K562 (cell line): ENCODE measurements around the gene FUT2. TPM values are rescaled to one million over a fixed set of nuclear protein-coding genes. Genes with fewer than 3 reads are reported as not detected.
A peak's percentile ranks its signal among the peaks of the same experiment; 100 is the strongest.

Experiments used
- CAMTA2 ChIP-seq: fragments of 250-450 bp; sonication (Bioruptor Pico); conservative IDR thresholded peaks from 2 replicates; pipeline ENCODE4 v1.5.1; 2022
- CHD1 ChIP-seq: fragments of 200-600 bp; sonication (generic); IDR thresholded peaks from one replicate; pipeline ENCODE4 v1.6.1; 2012; ENCODE audit warnings: mild to moderate bottlenecking, moderate library complexity, low read length, inconsistent platforms
- ELF4 ChIP-seq: fragments of 450-650 bp; formaldehyde crosslinking; IDR thresholded peaks from 2 replicates; pipeline ENCODE4 v1.4.0; 2022; ENCODE audit warnings: missing genetic modification characterization
- ESRRA ChIP-seq: fragments of 450-650 bp; IDR thresholded peaks from 2 replicates; pipeline ENCODE4 v1.6.1; 2014; ENCODE audit warnings: low read depth, mild to moderate bottlenecking, moderate library complexity, borderline replicate concordance
- EWSR1 ChIP-seq: fragments of 450-650 bp; IDR thresholded peaks from 2 replicates; pipeline ENCODE4 v1.6.1; 2018; ENCODE audit warnings: borderline replicate concordance, mild to moderate bottlenecking, low read depth, moderate library complexity; ENCODE audit not compliant: partially characterized antibody
- FIP1L1 ChIP-seq: fragments of 200-400 bp; formaldehyde crosslinking; IDR thresholded peaks from 2 replicates; pipeline ENCODE4 v1.6.1; 2018; ENCODE audit warnings: mild to moderate bottlenecking, low read depth, low read length; ENCODE audit not compliant: poor library complexity, severe bottlenecking
- GTF2A2 ChIP-seq: IDR thresholded peaks from 2 replicates; pipeline ENCODE4 v1.6.1; 2016; ENCODE audit warnings: mild to moderate bottlenecking, missing genetic modification characterization, missing compliant biosample characterization
- HNRNPUL1 ChIP-seq: fragments of 200-400 bp; formaldehyde crosslinking; IDR thresholded peaks from 2 replicates; pipeline ENCODE4 v1.6.1; 2017; ENCODE audit warnings: low read length
- MEIS2 ChIP-seq: fragments of 450-650 bp; IDR thresholded peaks from 2 replicates; pipeline ENCODE4 v1.6.1; 2014; ENCODE audit warnings: mild to moderate bottlenecking; ENCODE audit not compliant: partially characterized antibody
- PHTF2 ChIP-seq: fragments of 250-450 bp; sonication (Bioruptor Pico); IDR thresholded peaks from 2 replicates; pipeline ENCODE4 v1.5.0; 2021; ENCODE audit warnings: mild to moderate bottlenecking
- RBM17 ChIP-seq: fragments of 200-400 bp; formaldehyde crosslinking; IDR thresholded peaks from 2 replicates; pipeline ENCODE4 v1.6.1; 2017; ENCODE audit warnings: low read depth, mild to moderate bottlenecking, low read length, borderline replicate concordance
- RFX1 ChIP-seq: fragments of 450-650 bp; IDR thresholded peaks from 2 replicates; pipeline ENCODE4 v1.6.1; 2016; ENCODE audit warnings: mild to moderate bottlenecking, moderate library complexity
- SMC3 ChIP-seq: conservative IDR thresholded peaks from 2 replicates; pipeline ENCODE4 v1.6.1; 2011; ENCODE audit warnings: low read depth, low read length, improper control_type of control experiment; ENCODE audit not compliant: insufficient read depth
- SPI1 ChIP-seq: IDR thresholded peaks from 2 replicates; pipeline ENCODE4 v1.6.1; 2011; ENCODE audit warnings: low read depth, low read length, control low read depth, borderline replicate concordance
- SRSF7 ChIP-seq: fragments of 200-400 bp; formaldehyde crosslinking; optimal IDR thresholded peaks from 2 replicates; pipeline ENCODE3; 2017; ENCODE audit warnings: mild to moderate bottlenecking, low read depth, low read length
- ZNF12 ChIP-seq: sonication (generic); formaldehyde crosslinking; IDR thresholded peaks from 2 replicates; pipeline ENCODE4 v1.4.0; 2020; ENCODE audit warnings: mild to moderate bottlenecking, missing genetic modification reagents
- ZNF184 ChIP-seq: sonication (generic); formaldehyde crosslinking; IDR thresholded peaks from 2 replicates; pipeline ENCODE4 v1.5.0; 2020; ENCODE audit warnings: missing genetic modification reagents
- ZNF436 ChIP-seq: fragments of 250-450, 450-650 bp; sonication (Bioruptor Pico); formaldehyde crosslinking; IDR thresholded peaks from 2 replicates; pipeline ENCODE4 v1.7.0; 2020; ENCODE audit warnings: mild to moderate bottlenecking
- polyA plus RNA-seq, 8 experiments: library from polyadenylated mRNA; depleted of rRNA in 4 of 8; stranded (reverse) in 5 of 8; unstranded in 3 of 8; fragments of >200 nt; fragmentation: Nextera tagmentation in 2 of 8; fragmentation: Illumina TruSeq in 1 of 8; extraction: Ambion mirVana in 2 of 8; extraction: Trizol in 1 of 8; gene quantifications; 2 replicates each; pipeline versions ENCODE4 v1.2.1 to v1.2.3, GENCODE V29; 2011 to 2014; ENCODE audit warnings: inconsistent platforms in 1 of 8, missing spikeins in 1 of 8
- total RNA-seq, 7 experiments: library from RNA; depleted of rRNA in 6 of 7; stranded (reverse); fragments of >200 nt in 6 of 7; fragmentation: Illumina TruSeq in 2 of 7; extraction: Trizol in 2 of 7; gene quantifications; 2 replicates each; pipeline versions ENCODE4 v1.2.1 to v1.2.3, GENCODE V29; 2011 to 2021; ENCODE audit warnings: low replicate concordance in 1 of 7
- TF ChIP-seq, protein P1 (sequence below): fragments of 450-650 bp; IDR thresholded peaks from 2 replicates; pipeline ENCODE4 v1.6.1; 2018; ENCODE audit warnings: mild to moderate bottlenecking, low read depth; ENCODE audit not compliant: partially characterized antibody
- TF ChIP-seq, protein P2 (sequence below), 2 experiments: fragments of 450-650 bp; IDR thresholded peaks; 2 replicates each; pipeline ENCODE4 v1.6.1; 2018; ENCODE audit warnings: mild to moderate bottlenecking in 2 of 2, low read depth in 1 of 2; ENCODE audit not compliant: partially characterized antibody in 2 of 2

The FUT2 gene
- total and polyA plus RNA-seq, 9 of the 15 experiments (the other 6 are each of a cell fraction or from before 2014, with no cell fraction given): 0.03 to 0.04 TPM; not detected in 7

DNA sequence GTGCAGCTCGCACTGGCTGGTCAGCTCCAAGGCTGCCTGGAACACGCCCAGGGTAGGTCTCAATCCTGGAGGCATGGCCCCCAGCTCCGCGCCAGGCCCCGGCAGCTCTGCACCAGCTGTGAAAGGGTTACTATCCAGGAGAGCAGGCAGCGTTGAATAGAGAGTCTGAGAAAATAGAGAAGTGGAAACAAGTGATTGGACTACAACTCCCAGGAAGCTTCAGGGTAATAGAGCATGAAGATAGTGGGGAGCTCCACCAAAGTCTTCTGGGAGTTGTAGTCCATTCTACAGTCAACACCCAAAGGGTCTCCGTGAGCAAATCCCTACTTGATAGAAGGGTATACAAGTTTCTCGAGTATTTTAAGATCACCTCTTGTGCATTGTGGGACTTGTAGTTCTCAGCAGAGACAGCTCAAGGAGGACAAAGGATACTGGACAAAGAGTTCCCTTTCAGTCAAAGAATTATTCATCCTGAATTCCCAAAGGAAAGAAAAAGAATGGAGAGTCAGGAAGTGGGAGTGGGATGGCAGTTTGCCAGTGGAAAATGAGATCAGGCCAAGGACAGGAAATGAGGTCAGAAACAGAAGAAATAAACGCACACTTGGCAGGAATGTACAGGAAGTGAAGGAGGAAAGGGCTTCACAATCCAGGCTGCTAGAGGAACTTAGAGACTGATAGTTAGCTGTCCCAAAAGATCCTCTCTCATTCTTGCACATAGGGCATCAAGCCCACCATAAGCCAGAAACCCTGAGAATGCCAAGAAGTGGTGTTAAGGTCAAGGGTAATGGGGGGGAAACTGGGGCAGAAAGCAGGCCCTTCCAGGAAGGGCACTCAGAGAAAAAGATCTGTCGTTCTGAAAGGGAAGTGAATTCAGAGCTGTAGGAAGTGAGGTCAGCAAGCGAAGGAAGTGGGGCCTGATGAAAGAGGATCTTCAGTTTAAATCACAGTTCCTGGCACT is 29.3 kb downstream of the FUT2 start (continued):
- TF ChIP-seq, protein P1, sequence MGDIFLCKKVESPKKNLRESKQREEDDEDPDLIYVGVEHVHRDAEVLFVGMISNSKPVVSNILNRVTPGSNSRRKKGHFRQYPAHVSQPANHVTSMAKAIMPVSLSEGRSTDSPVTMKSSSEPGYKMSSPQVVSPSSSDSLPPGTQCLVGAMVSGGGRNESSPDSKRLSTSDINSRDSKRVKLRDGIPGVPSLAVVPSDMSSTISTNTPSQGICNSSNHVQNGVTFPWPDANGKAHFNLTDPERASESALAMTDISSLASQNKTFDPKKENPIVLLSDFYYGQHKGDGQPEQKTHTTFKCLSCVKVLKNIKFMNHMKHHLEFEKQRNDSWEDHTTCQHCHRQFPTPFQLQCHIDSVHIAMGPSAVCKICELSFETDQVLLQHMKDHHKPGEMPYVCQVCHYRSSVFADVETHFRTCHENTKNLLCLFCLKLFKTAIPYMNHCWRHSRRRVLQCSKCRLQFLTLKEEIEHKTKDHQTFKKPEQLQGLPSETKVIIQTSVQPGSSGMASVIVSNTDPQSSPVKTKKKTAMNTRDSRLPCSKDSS: no peak
- TF ChIP-seq, protein P2, sequence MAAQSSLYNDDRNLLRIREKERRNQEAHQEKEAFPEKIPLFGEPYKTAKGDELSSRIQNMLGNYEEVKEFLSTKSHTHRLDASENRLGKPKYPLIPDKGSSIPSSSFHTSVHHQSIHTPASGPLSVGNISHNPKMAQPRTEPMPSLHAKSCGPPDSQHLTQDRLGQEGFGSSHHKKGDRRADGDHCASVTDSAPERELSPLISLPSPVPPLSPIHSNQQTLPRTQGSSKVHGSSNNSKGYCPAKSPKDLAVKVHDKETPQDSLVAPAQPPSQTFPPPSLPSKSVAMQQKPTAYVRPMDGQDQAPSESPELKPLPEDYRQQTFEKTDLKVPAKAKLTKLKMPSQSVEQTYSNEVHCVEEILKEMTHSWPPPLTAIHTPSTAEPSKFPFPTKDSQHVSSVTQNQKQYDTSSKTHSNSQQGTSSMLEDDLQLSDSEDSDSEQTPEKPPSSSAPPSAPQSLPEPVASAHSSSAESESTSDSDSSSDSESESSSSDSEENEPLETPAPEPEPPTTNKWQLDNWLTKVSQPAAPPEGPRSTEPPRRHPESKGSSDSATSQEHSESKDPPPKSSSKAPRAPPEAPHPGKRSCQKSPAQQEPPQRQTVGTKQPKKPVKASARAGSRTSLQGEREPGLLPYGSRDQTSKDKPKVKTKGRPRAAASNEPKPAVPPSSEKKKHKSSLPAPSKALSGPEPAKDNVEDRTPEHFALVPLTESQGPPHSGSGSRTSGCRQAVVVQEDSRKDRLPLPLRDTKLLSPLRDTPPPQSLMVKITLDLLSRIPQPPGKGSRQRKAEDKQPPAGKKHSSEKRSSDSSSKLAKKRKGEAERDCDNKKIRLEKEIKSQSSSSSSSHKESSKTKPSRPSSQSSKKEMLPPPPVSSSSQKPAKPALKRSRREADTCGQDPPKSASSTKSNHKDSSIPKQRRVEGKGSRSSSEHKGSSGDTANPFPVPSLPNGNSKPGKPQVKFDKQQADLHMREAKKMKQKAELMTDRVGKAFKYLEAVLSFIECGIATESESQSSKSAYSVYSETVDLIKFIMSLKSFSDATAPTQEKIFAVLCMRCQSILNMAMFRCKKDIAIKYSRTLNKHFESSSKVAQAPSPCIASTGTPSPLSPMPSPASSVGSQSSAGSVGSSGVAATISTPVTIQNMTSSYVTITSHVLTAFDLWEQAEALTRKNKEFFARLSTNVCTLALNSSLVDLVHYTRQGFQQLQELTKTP (IDR thresholded peaks at IDR 0.05; ENCODE audit: low read depth in 1 of 2, partially characterized antibody in 2 of 2): peak; percentile 26 to 99
- TF ChIP-seq ZNF184 (CRISPR knock-in tag): no peak
- TF ChIP-seq FIP1L1: no peak
- 0 out of 2 replicates have a peak, but pooled peaks have one; percentile 12 for TF ChIP-seq ESRRA
- TF ChIP-seq ELF4 (CRISPR knock-in tag): 0 out of 2 replicates have a peak, but pooled peaks have one; percentile 61
- TF ChIP-seq SPI1: peak; percentile 90
- no peak for TF ChIP-seq MEIS2
- TF ChIP-seq SRSF7: no peak
- no peak for TF ChIP-seq CHD1
- no peak for TF ChIP-seq RFX1
- TF ChIP-seq PHTF2 (CRISPR knock-in tag): no peak
- no peak for TF ChIP-seq SMC3
- no peak for TF ChIP-seq HNRNPUL1
- TF ChIP-seq ZNF12: no peak
- TF ChIP-seq GTF2A2 (tag): no peak
- TF ChIP-seq EWSR1: no peak
- no peak for TF ChIP-seq RBM17
- TF ChIP-seq CAMTA2: no peak
- TF ChIP-seq ZNF436: no peak
